ENCODE data around the gene ACTG1.

The ACTG1 gene

DNA sequence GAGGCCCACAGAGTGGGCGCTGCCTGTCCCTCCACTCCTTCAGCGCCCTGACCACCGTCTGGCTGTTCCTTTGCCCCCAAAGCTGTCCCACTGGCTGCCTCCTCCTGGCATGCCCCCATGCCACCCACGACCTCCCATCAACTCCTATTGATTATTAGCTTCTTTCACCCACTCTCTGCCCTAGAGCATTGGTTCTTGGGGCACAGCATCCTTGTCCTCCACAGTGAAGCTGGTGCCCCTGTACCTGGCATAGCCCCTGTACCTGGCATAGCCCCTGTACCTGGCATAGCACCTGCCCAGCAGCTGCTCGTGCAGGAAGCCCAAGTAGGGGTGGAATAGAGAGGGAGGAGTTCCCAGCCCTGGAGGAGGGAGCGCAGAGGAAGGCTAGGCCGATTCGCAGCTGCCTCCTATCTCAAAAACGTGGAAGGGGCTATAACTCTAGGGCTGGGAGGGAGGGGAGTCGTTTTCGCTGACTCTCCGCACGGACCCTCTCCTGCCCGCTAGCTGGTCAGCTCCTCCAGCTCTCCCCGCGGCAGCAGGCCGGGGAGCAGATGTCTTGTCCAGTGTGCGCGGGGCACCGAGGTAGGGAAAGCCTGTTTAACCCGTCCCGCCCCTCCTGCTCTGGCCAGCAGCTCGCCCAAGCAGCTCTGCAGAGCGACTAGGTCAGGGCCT lies 5.7 kb upstream of the ACTG1 start:
- DNase-seq (ENCODE audit: low read depth in 2 of 2): no peak

DNA sequence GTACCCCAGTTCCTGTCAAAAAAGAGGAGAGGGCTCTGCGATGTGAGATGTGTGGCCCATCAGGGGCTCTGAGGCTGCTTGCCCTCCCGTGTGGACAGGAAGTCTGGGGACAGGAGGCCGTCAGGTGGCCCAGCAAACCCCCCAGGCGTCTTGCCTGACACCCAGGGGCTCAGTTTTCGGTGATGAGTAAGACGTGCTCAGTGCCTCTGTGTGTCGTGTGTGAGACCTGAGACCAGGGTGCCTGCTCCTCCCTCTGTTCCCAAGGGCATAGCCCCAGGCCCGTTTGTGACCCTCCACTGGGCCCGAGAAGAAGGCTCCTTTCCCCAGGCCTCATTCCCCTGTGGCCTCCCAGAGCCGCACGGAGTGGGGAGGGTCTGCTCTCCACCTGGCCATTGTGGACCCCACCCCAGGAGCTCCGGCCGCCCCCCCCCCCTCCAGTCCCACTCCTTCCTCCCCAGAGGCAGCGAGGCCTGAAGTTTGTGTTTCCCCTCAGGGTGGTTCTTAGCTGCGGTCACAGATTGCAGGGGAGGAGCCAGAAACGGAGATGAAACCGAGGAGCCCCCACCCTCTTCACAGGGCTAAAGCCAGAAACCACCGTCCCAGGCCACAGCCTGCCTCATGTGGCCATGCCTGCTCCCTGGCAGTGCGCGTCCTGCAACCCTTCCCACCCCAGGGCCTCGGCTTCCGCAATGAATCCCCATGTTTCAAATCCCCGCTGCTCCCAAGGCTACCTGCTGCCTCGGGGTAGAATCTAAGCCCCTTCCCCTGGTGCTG lies 4.9 kb upstream of the ACTG1 start:
- no peak for DNase-seq (ENCODE audit: low read depth in 2 of 2)

- no peak for DNase-seq (ENCODE audit: low read depth in 2 of 2)
Measured at GRCh38 chr17:81517009-81517338, 4.4 kb upstream of the ACTG1 start.

- DNase-seq (ENCODE audit: low read depth in 2 of 2): no peak
Measured at GRCh38 chr17:81516439-81516838, 3.8 kb upstream of the ACTG1 start.

GRCh38 chr17:81515530-81516041 lies 3.0 kb upstream of the ACTG1 start:
- DNase-seq (ENCODE audit: low read depth in 2 of 2): no peak

DNA sequence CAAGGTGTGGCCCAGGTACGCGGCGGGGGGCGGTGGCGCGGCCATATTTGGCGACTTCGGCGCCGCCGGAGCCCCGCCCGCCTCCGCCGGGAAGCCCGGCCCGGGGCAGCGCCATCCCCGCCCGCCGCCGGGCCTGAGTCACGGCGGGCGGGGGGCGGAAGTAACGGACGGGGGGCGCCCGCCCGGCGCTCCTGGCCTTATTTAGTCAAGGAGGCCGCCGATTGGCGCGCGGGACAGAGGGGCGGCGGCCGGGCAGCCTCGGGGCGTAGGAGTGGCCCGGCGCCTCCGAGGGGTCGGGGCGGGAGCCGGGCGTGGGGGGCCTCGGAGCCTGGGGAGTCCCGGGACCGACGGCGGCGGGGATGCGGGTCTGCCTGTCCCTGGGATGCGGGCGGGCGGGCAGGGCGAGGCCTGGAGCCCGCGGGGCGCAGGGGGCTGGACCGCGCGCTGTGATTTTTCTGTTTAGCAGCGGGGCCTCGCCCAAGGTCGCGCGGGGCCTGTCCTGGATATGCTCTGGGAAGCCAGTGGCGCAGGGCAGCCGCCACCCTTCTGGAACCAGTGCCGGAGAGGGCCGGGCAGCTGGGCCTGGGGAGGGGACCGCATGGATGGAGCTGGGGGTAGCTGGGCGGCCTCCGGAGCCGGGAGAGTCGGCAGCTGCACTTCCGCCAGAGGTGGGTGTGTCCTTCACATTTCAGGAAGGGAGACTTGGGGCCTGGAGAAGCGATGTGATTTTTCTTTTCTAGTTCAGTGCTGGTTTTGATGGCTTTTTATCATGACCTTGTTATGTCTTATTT lies 2.3 kb upstream of the ACTG1 start:
- DNase-seq (ENCODE audit: low read depth in 2 of 2): peak; percentile 71 to 74

GRCh38 chr17:81514489-81514738 lies 1.8 kb upstream of the ACTG1 start:
- DNase-seq (ENCODE audit: low read depth in 2 of 2): no peak

- no peak for DNase-seq (ENCODE audit: low read depth in 2 of 2)
Measured at GRCh38 chr17:81513753-81514488, 1.3 kb upstream of the ACTG1 start.

DNA sequence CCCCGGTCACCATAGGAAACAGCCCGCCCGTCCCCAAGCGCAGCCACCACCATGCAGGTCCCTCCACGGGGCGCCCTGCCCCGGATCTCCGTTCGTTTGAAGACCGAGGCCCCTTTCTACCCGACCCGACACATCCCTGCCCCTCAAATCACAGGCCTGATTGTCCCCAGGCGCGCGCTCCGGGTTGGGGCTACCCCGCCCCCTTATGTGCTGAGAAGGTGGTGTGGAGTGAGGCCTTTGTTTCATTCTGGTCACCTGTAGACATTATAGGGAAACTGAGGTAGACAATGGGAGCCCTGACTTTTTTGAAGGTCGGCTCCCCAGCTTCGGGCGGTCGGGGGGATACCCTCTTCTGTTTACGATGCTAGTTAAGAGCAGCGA lies 763 bp upstream of the ACTG1 start:
- peak; percentile 62 to 63 for DNase-seq (ENCODE audit: low read depth in 2 of 2)

DNA sequence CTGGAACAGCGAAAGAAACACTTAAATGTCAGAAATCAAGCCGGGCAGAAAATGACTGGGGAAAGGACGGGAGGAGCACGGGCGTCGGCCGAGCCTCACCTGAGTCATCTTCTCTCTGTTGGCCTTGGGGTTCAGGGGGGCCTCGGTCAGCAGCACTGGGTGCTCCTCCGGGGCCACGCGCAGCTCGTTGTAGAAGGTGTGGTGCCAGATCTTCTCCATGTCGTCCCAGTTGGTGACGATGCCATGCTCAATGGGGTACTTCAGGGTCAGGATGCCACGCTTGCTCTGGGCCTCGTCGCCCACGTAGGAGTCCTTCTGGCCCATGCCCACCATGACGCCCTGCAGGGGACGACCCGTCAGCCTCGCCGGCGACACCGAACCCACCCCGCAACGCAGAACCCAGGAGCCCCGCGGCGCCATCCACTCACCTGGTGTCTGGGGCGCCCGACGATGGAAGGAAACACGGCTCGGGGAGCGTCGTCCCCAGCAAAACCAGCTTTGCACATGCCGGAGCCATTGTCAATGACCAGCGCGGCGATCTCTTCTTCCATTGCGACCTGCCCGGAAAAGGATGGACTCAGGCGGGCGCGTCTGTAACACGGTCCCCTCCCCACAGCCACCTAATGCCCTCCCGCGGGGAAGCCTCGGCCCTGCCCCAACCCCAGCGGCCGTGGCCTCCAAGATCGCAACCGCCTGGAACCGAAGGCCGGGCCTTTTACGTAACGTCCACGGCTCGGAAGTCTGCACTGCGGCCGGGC lies 616 bp downstream of the ACTG1 start:
- no peak for DNase-seq (ENCODE audit: low read depth in 2 of 2)

- no peak for DNase-seq (ENCODE audit: low read depth in 2 of 2)
Measured at GRCh38 chr17:81511554-81511803, 1.1 kb downstream of the ACTG1 start.

- no peak for DNase-seq (ENCODE audit: low read depth in 2 of 2)
Measured at GRCh38 chr17:81510785-81511553, 1.6 kb downstream of the ACTG1 start.

DNA sequence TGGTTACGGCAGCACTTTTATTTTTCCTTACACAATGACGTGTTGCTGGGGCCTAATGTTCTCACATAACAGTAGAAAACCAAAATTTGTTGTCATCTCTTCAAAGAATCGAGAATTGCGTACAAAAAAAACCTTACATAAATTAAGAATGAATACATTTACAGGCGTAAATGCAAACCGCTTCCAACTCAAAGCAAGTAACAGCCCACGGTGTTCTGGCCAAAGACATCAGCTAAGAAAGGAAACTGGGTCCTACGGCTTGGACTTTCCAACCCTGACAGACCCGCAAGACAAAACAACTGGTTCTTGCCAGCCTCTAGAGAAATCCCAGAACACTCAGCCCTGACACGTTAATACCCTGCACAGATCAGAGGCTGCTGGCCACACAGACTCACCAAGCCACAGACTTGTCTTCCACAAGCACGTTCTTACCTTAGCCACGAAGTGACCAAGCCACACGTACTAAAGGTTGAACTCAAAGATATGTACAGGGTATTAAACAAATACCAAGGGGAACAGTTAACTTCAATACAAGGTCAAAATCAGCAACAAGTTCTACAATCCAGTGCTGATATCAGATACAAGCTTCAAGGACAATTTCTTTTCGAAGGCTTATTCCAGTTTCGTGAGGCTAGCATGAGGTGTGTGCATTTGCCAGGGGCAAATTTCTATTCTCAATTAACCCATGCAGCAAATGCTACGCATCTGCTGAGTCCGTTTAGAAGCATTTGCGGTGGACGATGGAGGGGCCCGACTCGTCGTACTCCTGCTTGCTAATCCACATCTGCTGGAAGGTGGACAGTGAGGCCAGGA lies 2.4 kb downstream of the ACTG1 start:
- no peak for DNase-seq (ENCODE audit: low read depth in 2 of 2)

- DNase-seq (ENCODE audit: low read depth in 2 of 2): no peak
Measured at GRCh38 chr17:81509207-81509971, 3.2 kb downstream of the ACTG1 start.

DNA sequence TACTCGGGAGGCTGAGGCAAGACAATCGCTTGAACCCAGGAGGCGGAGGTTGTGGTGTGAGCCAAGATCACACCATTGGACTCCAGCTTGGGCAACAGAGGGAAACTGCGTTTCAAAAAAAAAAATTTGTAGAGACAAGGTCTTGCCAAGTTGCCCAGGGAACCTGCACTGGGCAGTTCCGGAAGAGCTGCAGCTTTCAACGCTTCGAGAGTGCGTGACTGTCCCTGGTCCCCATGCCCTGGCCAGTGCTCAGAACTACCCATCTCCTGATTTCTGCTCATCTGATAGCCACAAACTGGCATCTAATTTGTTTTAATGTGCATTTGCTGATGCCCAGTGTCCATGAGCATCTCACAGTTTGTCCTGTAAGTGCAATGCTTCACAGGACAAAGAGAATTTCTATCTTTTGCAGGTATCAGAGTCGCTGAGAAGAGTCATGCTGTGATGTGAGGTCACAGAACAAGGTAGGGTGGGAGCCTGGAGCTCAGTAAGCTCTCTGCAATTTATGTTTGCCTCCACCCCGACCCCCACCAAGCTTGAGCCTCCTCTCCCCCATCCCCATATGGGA lies 3.9 kb downstream of the ACTG1 start:
- no peak for DNase-seq (ENCODE audit: low read depth in 2 of 2)

GRCh38 chr17:81503619-81504018 lies 9.0 kb downstream of the ACTG1 start:
- no peak for DNase-seq (ENCODE audit: low read depth in 2 of 2)

DNA sequence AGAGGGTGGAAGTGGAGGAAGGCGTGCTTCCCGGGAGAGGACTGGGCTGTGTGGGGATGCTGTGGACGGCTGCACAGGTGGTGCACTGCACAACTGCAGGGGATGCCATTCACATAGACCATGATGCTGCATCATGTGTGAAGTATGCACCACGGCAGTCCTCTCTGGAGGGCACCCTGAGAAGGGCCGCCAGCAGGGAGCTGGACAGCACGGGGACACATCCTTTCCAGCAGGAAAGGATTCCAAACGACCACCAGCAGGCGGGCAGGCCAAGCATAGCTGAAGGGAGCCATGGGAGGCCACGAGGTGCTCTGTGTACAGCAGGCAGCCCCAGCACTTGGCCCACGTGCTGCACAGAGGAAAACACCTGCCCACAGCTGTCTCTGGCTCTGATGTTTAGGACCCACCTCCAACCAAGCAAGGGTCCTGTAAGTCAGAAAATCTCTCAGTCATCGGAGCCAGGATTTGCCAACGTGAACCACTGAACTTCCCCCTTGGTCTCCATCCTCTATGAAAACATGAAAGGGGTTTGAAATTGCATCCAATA lies 10.1 kb downstream of the ACTG1 start:
- no peak for DNase-seq (ENCODE audit: low read depth in 2 of 2)

- DNase-seq (ENCODE audit: low read depth in 2 of 2): no peak
Measured at GRCh38 chr17:81500047-81500446, 12.6 kb downstream of the ACTG1 start.

GRCh38 chr17:81499601-81499970 lies 13.0 kb downstream of the ACTG1 start:
- no peak for DNase-seq (ENCODE audit: low read depth in 2 of 2)

All from stimulated activated CD8-positive, alpha-beta memory T cell treated with anti-CD3 and anti-CD28 coated beads, Interleukin-15, amount 100 ng/mL, for 48 hours (primary cell).